Measurements from ENCODE around the gene FOXL2NB. TPM values are rescaled to one million over a fixed set of nuclear protein-coding genes. Genes with fewer than 3 reads are reported as not detected.

FOXL2NB gene
- total RNA-seq, 2 experiments from 2014 or later, result not detected

GRCh38 chr3:138898708-138899107, 48.3 kb upstream of the FOXL2NB start:
- intact Hi-C loops (cut with micrococcal nuclease; ENCODE audit: unreplicated experiment), result no loop called here
- H3K4me2 ChIP-seq (ENCODE audit: low read length), result no peak overlapping the region
- no peaks in the 10 kb centered on the region for H3K9me2 ChIP-seq (ENCODE audit: insufficient read depth, low read length)
- H3K9me3 ChIP-seq (ENCODE audit: low read length), result no peaks in the 10 kb centered on the region
- H3K36me3 ChIP-seq (ENCODE audit: insufficient read depth, low read length), result no peaks in the 10 kb centered on the region
- H3K27ac ChIP-seq (ENCODE audit: low read depth, low read length, poor library complexity, severe bottlenecking), result no peak overlapping the region
- TF ChIP-seq CTCF (conservative IDR thresholded peaks at IDR 0.05; ENCODE audit: low read length) (no peak), EZH2phosphoT487 (IDR thresholded peaks at IDR 0.05; ENCODE audit: borderline replicate concordance, low read depth, low read length) (no peak)
- BruUV-seq (replicated peaks), result no TSS peak
- no peak overlapping the region for H3K4me3 ChIP-seq (ENCODE audit: low read depth, low read length, poor library complexity, severe bottlenecking)
- ChIA-PET CTCF (ENCODE audit: unreplicated experiment) (interaction anchor here (0.6 kb wide), 1 partner anchor 237 kb away, joined by 4 read pairs; no protein-coding TSS in a partner anchor), POLR2A (interaction anchor here (0.7 to 1.5 kb wide), 2 partner anchors 44 to 1838 kb away, joined by 3 to 4 read pairs; no protein-coding TSS in a partner anchor)
- no peak overlapping the region for H2AFZ ChIP-seq (ENCODE audit: low read length)
- no peaks in the 10 kb centered on the region for H3K79me2 ChIP-seq (ENCODE audit: insufficient read depth, low read depth, low read length)
- no peak for DNase-seq (ENCODE audit: low spot score)
- no peaks in the 10 kb centered on the region for H3K4me1 ChIP-seq (ENCODE audit: insufficient read depth, low read length, poor library complexity, severe bottlenecking)
- H4K20me1 ChIP-seq (ENCODE audit: insufficient read depth, low read length), result no peaks in the 10 kb centered on the region

GRCh38 chr3:138899351-138899991, 47.5 kb upstream of the FOXL2NB start:
- Histone ChIP-seq H2AFZ (ENCODE audit: low read length) (no peak overlapping the region), H3K4me1 (ENCODE audit: insufficient read depth, low read length, poor library complexity, severe bottlenecking) (no peaks in the 10 kb centered on the region), H3K4me2 (ENCODE audit: low read length) (no peak overlapping the region), H4K20me1 (ENCODE audit: insufficient read depth, low read length) (no peaks in the 10 kb centered on the region), H3K9me2 (ENCODE audit: insufficient read depth, low read length) (no peaks in the 10 kb centered on the region), H3K4me3 (ENCODE audit: low read depth, low read length, poor library complexity, severe bottlenecking) (no peak overlapping the region), H3K9me3 (ENCODE audit: low read length) (no peaks in the 10 kb centered on the region), H3K36me3 (ENCODE audit: insufficient read depth, low read length) (no peaks in the 10 kb centered on the region), H3K27ac (ENCODE audit: low read depth, low read length, poor library complexity, severe bottlenecking) (no peak overlapping the region), H3K79me2 (ENCODE audit: insufficient read depth, low read depth, low read length) (no peaks in the 10 kb centered on the region)
- CTCF ChIA-PET (ENCODE audit: unreplicated experiment), result no interaction called here
- POLR2A ChIA-PET, result interaction anchor here (1.5 kb wide), 1 partner anchor 45 kb away, joined by 4 read pairs; no protein-coding TSS in a partner anchor
- no TSS peak for BruUV-seq (replicated peaks)
- DNase-seq (ENCODE audit: low spot score), result no peak
- TF ChIP-seq EZH2phosphoT487 (IDR thresholded peaks at IDR 0.05; ENCODE audit: borderline replicate concordance, low read depth, low read length), result no peak
- TF ChIP-seq CTCF (conservative IDR thresholded peaks at IDR 0.05; ENCODE audit: low read length), result no peak
- intact Hi-C loops (cut with micrococcal nuclease; ENCODE audit: unreplicated experiment), result no loop called here

- H3K9me3 ChIP-seq (ENCODE audit: low read length), result no peaks in the 10 kb centered on the region
- no peaks in the 10 kb centered on the region for H3K36me3 ChIP-seq (ENCODE audit: insufficient read depth, low read length)
- no peak for DNase-seq (ENCODE audit: low spot score)
- intact Hi-C loops (cut with micrococcal nuclease; ENCODE audit: unreplicated experiment), result no loop called here
- POLR2A ChIA-PET, result interaction anchor here (0.7 to 1.5 kb wide), 3 partner anchors 11 to 1007 kb away, joined by 4 to 6 read pairs (median 4); no protein-coding TSS in a partner anchor
- TF ChIP-seq EZH2phosphoT487 (IDR thresholded peaks at IDR 0.05; ENCODE audit: borderline replicate concordance, low read depth, low read length) (no peak), CTCF (conservative IDR thresholded peaks at IDR 0.05; ENCODE audit: low read length) (no peak)
- H3K4me2 ChIP-seq (ENCODE audit: low read length), result no peak overlapping the region
- H3K27ac ChIP-seq (ENCODE audit: low read depth, low read length, poor library complexity, severe bottlenecking), result no peak overlapping the region
- no TSS peak for BruUV-seq (replicated peaks)
- CTCF ChIA-PET (ENCODE audit: unreplicated experiment), result no interaction called here
- no peaks in the 10 kb centered on the region for H4K20me1 ChIP-seq (ENCODE audit: insufficient read depth, low read length)
- H3K79me2 ChIP-seq (ENCODE audit: insufficient read depth, low read depth, low read length), result no peaks in the 10 kb centered on the region
- no peak overlapping the region for H2AFZ ChIP-seq (ENCODE audit: low read length)
- no peaks in the 10 kb centered on the region for H3K9me2 ChIP-seq (ENCODE audit: insufficient read depth, low read length)
- H3K4me1 ChIP-seq (ENCODE audit: insufficient read depth, low read length, poor library complexity, severe bottlenecking), result no peaks in the 10 kb centered on the region
- H3K4me3 ChIP-seq (ENCODE audit: low read depth, low read length, poor library complexity, severe bottlenecking), result no peak overlapping the region
Measured at GRCh38 chr3:138901567-138901966, 45.5 kb upstream of the FOXL2NB start.

All from OCI-LY7 (cell line).